B cell (primary cell): ENCODE results near the gene JAKMIP2. TPM values are rescaled to one million over a fixed set of nuclear protein-coding genes. Genes with fewer than 3 reads are reported as not detected.
"Not testable (repeated sequence)": the region's sequence is repeated elsewhere in the genome, so short reads cannot be mapped to it uniquely, and the experiment has no call there.

ENCODE experiments used
- ATAC-seq: fragments of 200-7000 bp; cut with Tn5 transposase; one replicate; pipeline ENCODE4 v1.10.0; 2021; ENCODE audit warnings: low read depth, mild to moderate bottlenecking, moderate number of reproducible peaks, moderate library complexity
- CTCF ChIA-PET: fragments of 350-600 bp; sonication (Branson Sonifier 250); formaldehyde crosslinking; loops from one replicate; lab custom pipeline; 2021; ENCODE audit warnings: antibody characterized with exemption, inconsistent platforms; lab: Charles Lee
- POLR2A ChIA-PET: fragments of 350-600 bp; sonication (Branson Sonifier 250); formaldehyde crosslinking; loops from one replicate; lab custom pipeline; 2021; ENCODE audit warnings: antibody characterized with exemption; lab: Charles Lee
- DNase-seq: peaks from one replicate; pipeline ENCODE4 v3.0.0; 2013
- H2AFZ ChIP-seq: 2 replicates; pipeline ENCODE4 v1.6.1; 2012; ENCODE audit warnings: mild to moderate bottlenecking, low read depth, low read length; ENCODE audit not compliant: insufficient read depth, poor library complexity, severe bottlenecking
- H3K27ac ChIP-seq, 2 donors: 1 replicate in 1 of 2; 2 replicates in 1 of 2; pipeline ENCODE4 v1.5.1; 2012 to 2013; ENCODE audit warnings: low read length in 2 of 2, mild to moderate bottlenecking in 2 of 2, moderate library complexity in 1 of 2
- H3K27me3 ChIP-seq, 4 experiments: fragments of 200-600 bp in 1 of 4; sonication (generic) in 1 of 4; replicated peaks in 1 of 4; 1 replicate in 2 of 4; 2 replicates in 2 of 4; pipeline versions ENCODE4 v1.6.1 to v1.7.0; 2013 to 2016; ENCODE audit warnings: low read length in 3 of 4, mild to moderate bottlenecking in 2 of 4, mixed read lengths in 1 of 4, moderate library complexity in 1 of 4; ENCODE audit not compliant: insufficient read depth in 4 of 4, control insufficient read depth in 3 of 4; ENCODE audit errors: control extremely low read depth in 1 of 4
- H3K36me3 ChIP-seq, 2 experiments: replicated peaks in 1 of 2; 1 replicate in 1 of 2; 2 replicates in 1 of 2; pipeline versions ENCODE4 v1.6.1 to v1.7.1; 2013; ENCODE audit warnings: low read length in 1 of 2; ENCODE audit not compliant: insufficient read depth in 2 of 2, control insufficient read depth in 1 of 2; ENCODE audit errors: control extremely low read depth in 1 of 2, extremely low read depth in 1 of 2
- H3K4me1 ChIP-seq, 2 donors: fragments of 200-600 bp in 1 of 2; sonication (generic) in 1 of 2; 1 replicate in 1 of 2; 2 replicates in 1 of 2; pipeline versions ENCODE4 v1.5.1 to v1.6.1; 2013 to 2017; ENCODE audit warnings: low read length in 2 of 2; ENCODE audit not compliant: control insufficient read depth in 2 of 2, insufficient read depth in 2 of 2
- H3K4me2 ChIP-seq: replicated peaks from 2 replicates; pipeline ENCODE3; 2012; ENCODE audit warnings: mild to moderate bottlenecking, low read depth, low read length; ENCODE audit not compliant: poor library complexity, severe bottlenecking
- H3K4me3 ChIP-seq, 5 experiments: fragments of 200-600 bp in 1 of 5; sonication (generic) in 1 of 5; 1 replicate in 3 of 5; 2 replicates in 2 of 5; pipeline versions ENCODE4 v1.5.1 to v1.7.0; 2011 to 2016; ENCODE audit warnings: low read length in 4 of 5, mild to moderate bottlenecking in 4 of 5, low read depth in 2 of 5, control low read depth in 1 of 5, moderate library complexity in 1 of 5; ENCODE audit not compliant: insufficient read depth in 1 of 5; ENCODE audit errors: control extremely low read depth in 1 of 5, extremely low read depth in 1 of 5
- H3K79me2 ChIP-seq: fragments of 200-600 bp; sonication (generic); one replicate; pipeline ENCODE4 v1.6.0; 2016; ENCODE audit warnings: low read length; ENCODE audit not compliant: control insufficient read depth, insufficient read depth
- H3K9ac ChIP-seq: fragments of 200-600 bp; sonication (generic); 2 replicates; pipeline ENCODE4 v1.6.1; 2017; ENCODE audit warnings: mild to moderate bottlenecking, low read length, moderate library complexity
- H3K9me3 ChIP-seq, 3 donors: one replicate each; pipeline versions ENCODE4 v1.6.1 to v1.7.1; 2013; ENCODE audit warnings: low read length in 2 of 3; ENCODE audit not compliant: control insufficient read depth in 2 of 3, insufficient read depth in 1 of 3; ENCODE audit errors: control extremely low read depth in 1 of 3
- H4K20me1 ChIP-seq: 2 replicates; pipeline ENCODE4 v1.6.0; 2012; ENCODE audit warnings: mild to moderate bottlenecking, low read length; ENCODE audit not compliant: insufficient read depth, control insufficient read depth, poor library complexity, severe bottlenecking
- H3K27ac Mint-ChIP-seq: one replicate; pipeline ENCODE4 v1.8.0; 2021; ENCODE audit warnings: mixed read lengths
- H3K27me3 Mint-ChIP-seq: one replicate; pipeline ENCODE4 v1.8.0; 2021; ENCODE audit warnings: mixed read lengths
- H3K4me1 Mint-ChIP-seq: one replicate; pipeline ENCODE4 v1.8.0; 2021; ENCODE audit warnings: mixed read lengths
- H3K4me3 Mint-ChIP-seq: one replicate; pipeline ENCODE4 v1.8.0; 2021; ENCODE audit warnings: mixed read lengths
- H3K9me3 Mint-ChIP-seq: one replicate; pipeline ENCODE4 v1.8.0; 2022; ENCODE audit warnings: mixed read lengths; ENCODE audit not compliant: insufficient read depth
- EZH2 ChIP-seq: IDR thresholded peaks from 2 replicates; pipeline ENCODE4 v1.6.1; 2012; ENCODE audit warnings: borderline replicate concordance, low read depth, mild to moderate bottlenecking, moderate library complexity, low read length; ENCODE audit not compliant: insufficient read depth, poor library complexity, severe bottlenecking
- WGBS: methylation state at CpG from one replicate; pipeline ENCODE4 v1.1.5; 2013; ENCODE audit warnings: missing lambda C conversion rate; ENCODE audit not compliant: insufficient coverage; 5-methylcytosine and 5-hydroxymethylcytosine counted together
- intact Hi-C: fragments of 100-400 bp; cut with micrococcal nuclease; formaldehyde crosslinking; loops from one replicate; pipeline ENCODE4 v1.10.0; 2022
- polyA plus RNA-seq: library from polyadenylated mRNA; depleted of rRNA; stranded (reverse); fragments of >200 nt; gene quantifications from 2 replicates; pipeline ENCODE4 v1.2.3, GENCODE V29; 2012
- total RNA-seq, 2 donors: library from RNA; stranded (reverse); fragments of 120-200 nt in 1 of 2; gene quantifications; 1 replicate in 1 of 2; 2 replicates in 1 of 2; pipeline versions ENCODE4 v1.2.3 to v1.2.4, GENCODE V29; 2013 to 2022
- TF ChIP-seq, protein P1 (sequence below): fragments of 200-600 bp; IDR thresholded peaks from one replicate; pipeline ENCODE4 v1.8.0; 2022; ENCODE audit warnings: antibody characterized with exemption, mild to moderate bottlenecking

Gene JAKMIP2
- total and polyA plus RNA-seq, 2 donors (not counting 1 experiment from before 2014, with no cell fraction given) = 0.24 to 4.1 TPM

DNA sequence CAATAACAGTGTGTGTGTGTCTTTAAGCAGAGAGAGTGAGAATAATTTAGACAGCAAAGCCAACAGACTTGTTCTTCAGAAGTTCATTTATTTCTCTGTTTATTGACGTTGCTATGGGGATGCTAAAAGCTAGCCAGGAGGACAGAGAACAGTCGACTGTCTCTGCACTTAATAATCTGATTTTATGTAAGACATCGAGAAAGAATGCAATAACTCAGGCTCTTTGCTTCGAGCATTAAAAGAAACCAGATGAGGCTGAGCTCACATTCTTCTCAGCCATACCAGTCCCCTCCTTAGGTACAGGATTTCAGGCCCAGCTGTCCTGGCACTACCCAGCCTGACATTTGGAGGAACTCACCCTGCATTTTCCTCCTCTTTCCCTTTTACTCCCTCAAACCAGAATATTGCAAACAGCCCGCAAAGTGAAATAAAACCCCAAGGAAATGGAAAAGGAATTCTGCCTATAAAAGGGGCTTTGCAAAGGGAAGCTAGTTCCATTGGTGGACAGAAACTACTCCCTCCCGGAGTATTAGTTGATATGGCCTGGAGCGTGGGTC, 228.2 kb downstream of the JAKMIP2 start:
- intact Hi-C loops = no loop called here
- H3K27me3 ChIP-seq = no peaks in the 10 kb centered on the region
- no peaks in the 10 kb centered on the region for H4K20me1 ChIP-seq
- DNase-seq (no peak), ATAC-seq (no peak)
- H3K4me1 Mint-ChIP-seq = no peaks in the 10 kb centered on the region
- no peak overlapping the region for H3K4me3 Mint-ChIP-seq
- no peak overlapping the region for H3K9ac ChIP-seq
- peaks cover 0 to 6% (median 2%) of the 10 kb centered on the region in 3 donors for H3K9me3 ChIP-seq
- CTCF ChIA-PET = no interaction called here
- H3K27ac ChIP-seq = no peak overlapping the region
- no peak overlapping the region for H3K27ac Mint-ChIP-seq
- no peaks in the 10 kb centered on the region for H3K27me3 Mint-ChIP-seq
- H3K79me2 ChIP-seq = no peaks in the 10 kb centered on the region
- H3K36me3 ChIP-seq = no peaks in the 10 kb centered on the region
- no peak overlapping the region for H2AFZ ChIP-seq
- POLR2A ChIA-PET = no interaction called here
- H3K4me2 ChIP-seq = no peak overlapping the region
- H3K4me3 ChIP-seq = no peak overlapping the region
- WGBS = 91% methylated on average over 5 of the region's 7 CpGs
- no peaks in the 10 kb centered on the region for H3K4me1 ChIP-seq
- TF ChIP-seq EZH2 = no peak
- TF ChIP-seq, protein P1, sequence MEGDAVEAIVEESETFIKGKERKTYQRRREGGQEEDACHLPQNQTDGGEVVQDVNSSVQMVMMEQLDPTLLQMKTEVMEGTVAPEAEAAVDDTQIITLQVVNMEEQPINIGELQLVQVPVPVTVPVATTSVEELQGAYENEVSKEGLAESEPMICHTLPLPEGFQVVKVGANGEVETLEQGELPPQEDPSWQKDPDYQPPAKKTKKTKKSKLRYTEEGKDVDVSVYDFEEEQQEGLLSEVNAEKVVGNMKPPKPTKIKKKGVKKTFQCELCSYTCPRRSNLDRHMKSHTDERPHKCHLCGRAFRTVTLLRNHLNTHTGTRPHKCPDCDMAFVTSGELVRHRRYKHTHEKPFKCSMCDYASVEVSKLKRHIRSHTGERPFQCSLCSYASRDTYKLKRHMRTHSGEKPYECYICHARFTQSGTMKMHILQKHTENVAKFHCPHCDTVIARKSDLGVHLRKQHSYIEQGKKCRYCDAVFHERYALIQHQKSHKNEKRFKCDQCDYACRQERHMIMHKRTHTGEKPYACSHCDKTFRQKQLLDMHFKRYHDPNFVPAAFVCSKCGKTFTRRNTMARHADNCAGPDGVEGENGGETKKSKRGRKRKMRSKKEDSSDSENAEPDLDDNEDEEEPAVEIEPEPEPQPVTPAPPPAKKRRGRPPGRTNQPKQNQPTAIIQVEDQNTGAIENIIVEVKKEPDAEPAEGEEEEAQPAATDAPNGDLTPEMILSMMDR = no peak
- H3K9me3 Mint-ChIP-seq = peaks cover 2% of the 10 kb centered on the region

DNA sequence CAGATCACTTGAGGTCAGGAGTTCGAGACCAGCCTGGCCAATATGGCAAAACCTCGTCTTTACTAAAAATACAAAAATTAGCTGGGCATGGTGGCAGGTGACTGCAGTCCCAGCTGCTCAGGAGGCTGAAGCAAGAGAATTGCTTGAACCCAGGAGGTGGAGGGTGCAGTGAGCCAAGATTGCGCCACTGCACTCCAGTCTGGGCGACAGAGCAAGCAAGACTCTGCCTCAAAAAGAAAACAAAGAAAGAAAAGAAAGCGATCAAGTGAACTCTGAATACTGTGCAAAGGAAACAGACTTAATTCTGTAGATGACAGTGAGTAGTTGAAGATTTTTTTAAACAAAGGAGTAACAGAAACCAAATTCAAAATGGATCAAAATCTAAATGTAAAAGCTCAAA, 228.7 kb downstream of the JAKMIP2 start:
- CTCF ChIA-PET, H3K4me3 ChIP-seq, H3K79me2 ChIP-seq, H3K4me1 ChIP-seq, H3K27ac ChIP-seq, H3K36me3 ChIP-seq, H2AFZ ChIP-seq, H3K27me3 Mint-ChIP-seq, H3K4me1 Mint-ChIP-seq, intact Hi-C loops, H4K20me1 ChIP-seq, H3K9me3 Mint-ChIP-seq, H3K4me2 ChIP-seq, POLR2A ChIA-PET, H3K27me3 ChIP-seq, DNase-seq, H3K4me3 Mint-ChIP-seq, ATAC-seq, H3K9me3 ChIP-seq, H3K9ac ChIP-seq, H3K27ac Mint-ChIP-seq: not testable (repeated sequence)
- 93% methylated on average over 4 of the region's 5 CpGs for WGBS
